ENCODE measurements around the gene MRPS23.

Gene MRPS23

DNA sequence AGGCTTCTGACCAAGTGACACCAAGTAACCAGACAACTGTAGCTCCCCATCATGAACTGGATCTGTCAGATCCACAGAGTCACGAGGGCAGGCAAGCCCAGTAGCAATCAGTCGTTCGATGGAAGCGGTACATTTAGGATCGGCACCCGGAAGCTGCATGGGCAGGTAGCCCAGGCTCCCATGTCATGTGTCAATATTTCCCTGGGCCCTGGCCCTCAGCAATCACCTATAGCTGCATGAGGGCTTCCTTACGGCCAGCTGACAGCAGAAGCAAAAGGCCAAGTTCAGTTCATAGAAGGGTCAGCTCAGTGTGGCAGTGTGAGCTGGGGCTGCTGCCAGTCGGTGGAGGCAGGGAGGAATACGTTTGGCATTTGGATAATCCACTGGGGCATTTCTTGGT is 31.8 kb downstream of the MRPS23 start:
- Histone ChIP-seq H2AFZ (ENCODE audit: low read depth, low read length, severe bottlenecking) (no peak overlapping the region), H3K9me3 (ENCODE audit: insufficient read depth, low read length) (no peaks in the 10 kb centered on the region), H3K36me3 (ENCODE audit: low read length) (no peaks in the 10 kb centered on the region), H3K9me2 (replicated peaks; ENCODE audit: insufficient read depth, low read length) (no peaks in the 10 kb centered on the region), H3K9ac (ENCODE audit: low read length) (no peak overlapping the region), H3K4me2 (ENCODE audit: low read depth, low read length, poor library complexity, severe bottlenecking) (no peak overlapping the region), H3K79me2 (ENCODE audit: insufficient read depth, low read length) (no peaks in the 10 kb centered on the region), H4K20me1 (ENCODE audit: low read depth, low read length) (no peaks in the 10 kb centered on the region), H3K4me3 (ENCODE audit: insufficient read depth, low read length, poor library complexity, severe bottlenecking) (no peak overlapping the region), H3F3A (ENCODE audit: insufficient read depth) (no peaks in the 10 kb centered on the region), H3K27ac (ENCODE audit: low read depth, low read length) (no peak overlapping the region), H3K27me3 (ENCODE audit: low read length) (no peaks in the 10 kb centered on the region)
- TF ChIP-seq CTCF (IDR thresholded peaks at IDR 0.05; ENCODE audit: insufficient read depth, low read length, poor library complexity, severe bottlenecking) = no peak
- no peak for TF ChIP-seq EZH2phosphoT487 (conservative IDR thresholded peaks at IDR 0.05; ENCODE audit: low read length)

DNA sequence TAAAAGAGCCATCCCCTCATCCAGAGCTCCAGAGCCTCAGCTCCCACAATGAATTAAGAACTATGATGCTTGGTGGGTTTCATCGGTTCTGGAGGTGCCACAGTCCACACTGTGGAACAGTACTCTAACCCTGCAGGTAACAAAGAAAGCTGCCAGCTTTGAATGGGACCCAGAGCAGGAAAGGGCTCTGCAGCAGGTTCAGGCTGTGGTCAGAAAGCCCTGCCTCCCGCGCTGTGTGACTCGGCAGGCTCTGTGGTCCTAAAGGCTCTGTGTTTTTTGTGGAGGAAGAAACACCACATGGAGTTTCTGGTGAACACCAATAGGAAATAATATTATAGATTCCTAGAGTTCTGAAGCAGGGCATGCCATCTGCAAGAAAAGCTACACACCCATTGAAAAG is 32.5 kb downstream of the MRPS23 start:
- Histone ChIP-seq H3F3A (ENCODE audit: insufficient read depth) (no peaks in the 10 kb centered on the region), H3K9ac (ENCODE audit: low read length) (no peak overlapping the region), H3K36me3 (ENCODE audit: low read length) (no peaks in the 10 kb centered on the region), H3K4me2 (ENCODE audit: low read depth, low read length, poor library complexity, severe bottlenecking) (no peak overlapping the region), H3K79me2 (ENCODE audit: insufficient read depth, low read length) (no peaks in the 10 kb centered on the region), H3K27ac (ENCODE audit: low read depth, low read length) (no peak overlapping the region), H2AFZ (ENCODE audit: low read depth, low read length, severe bottlenecking) (no peak overlapping the region), H3K4me3 (ENCODE audit: insufficient read depth, low read length, poor library complexity, severe bottlenecking) (no peak overlapping the region), H3K9me2 (replicated peaks; ENCODE audit: insufficient read depth, low read length) (no peaks in the 10 kb centered on the region), H3K9me3 (ENCODE audit: insufficient read depth, low read length) (no peaks in the 10 kb centered on the region), H3K27me3 (ENCODE audit: low read length) (no peaks in the 10 kb centered on the region), H4K20me1 (ENCODE audit: low read depth, low read length) (no peaks in the 10 kb centered on the region)
- TF ChIP-seq CTCF (IDR thresholded peaks at IDR 0.05; ENCODE audit: insufficient read depth, low read length, poor library complexity, severe bottlenecking) (no peak), EZH2phosphoT487 (conservative IDR thresholded peaks at IDR 0.05; ENCODE audit: low read length) (no peak)

- no peaks in the 10 kb centered on the region for H3F3A ChIP-seq (ENCODE audit: insufficient read depth)
- no peak overlapping the region for H3K9ac ChIP-seq (ENCODE audit: low read length)
- H3K27ac ChIP-seq (ENCODE audit: low read depth, low read length) = no peak overlapping the region
- no peak overlapping the region for H3K4me3 ChIP-seq (ENCODE audit: insufficient read depth, low read length, poor library complexity, severe bottlenecking)
- H2AFZ ChIP-seq (ENCODE audit: low read depth, low read length, severe bottlenecking) = no peak overlapping the region
- TF ChIP-seq EZH2phosphoT487 (conservative IDR thresholded peaks at IDR 0.05; ENCODE audit: low read length) (no peak), CTCF (IDR thresholded peaks at IDR 0.05; ENCODE audit: insufficient read depth, low read length, poor library complexity, severe bottlenecking) (no peak)
- no peaks in the 10 kb centered on the region for H4K20me1 ChIP-seq (ENCODE audit: low read depth, low read length)
- H3K36me3 ChIP-seq (ENCODE audit: low read length) = no peaks in the 10 kb centered on the region
- no peaks in the 10 kb centered on the region for H3K79me2 ChIP-seq (ENCODE audit: insufficient read depth, low read length)
- no peaks in the 10 kb centered on the region for H3K27me3 ChIP-seq (ENCODE audit: low read length)
- H3K4me2 ChIP-seq (ENCODE audit: low read depth, low read length, poor library complexity, severe bottlenecking) = no peak overlapping the region
- no peaks in the 10 kb centered on the region for H3K9me3 ChIP-seq (ENCODE audit: insufficient read depth, low read length)
- no peaks in the 10 kb centered on the region for H3K9me2 ChIP-seq (replicated peaks; ENCODE audit: insufficient read depth, low read length)
These were observed 35.4 kb downstream of the MRPS23 start for GRCh38 chr17:57814421-57814820.

Measured in SU-DHL-6 (cell line).